Measurements from ENCODE around the gene TMEM120B. TPM values are rescaled to one million over a fixed set of nuclear protein-coding genes. Genes with fewer than 3 reads are reported as not detected.
A peak's percentile ranks its signal among the peaks of the same experiment; 100 is the strongest.

TMEM120B gene
- total RNA-seq, 1 donor = 8.3 TPM

DNA sequence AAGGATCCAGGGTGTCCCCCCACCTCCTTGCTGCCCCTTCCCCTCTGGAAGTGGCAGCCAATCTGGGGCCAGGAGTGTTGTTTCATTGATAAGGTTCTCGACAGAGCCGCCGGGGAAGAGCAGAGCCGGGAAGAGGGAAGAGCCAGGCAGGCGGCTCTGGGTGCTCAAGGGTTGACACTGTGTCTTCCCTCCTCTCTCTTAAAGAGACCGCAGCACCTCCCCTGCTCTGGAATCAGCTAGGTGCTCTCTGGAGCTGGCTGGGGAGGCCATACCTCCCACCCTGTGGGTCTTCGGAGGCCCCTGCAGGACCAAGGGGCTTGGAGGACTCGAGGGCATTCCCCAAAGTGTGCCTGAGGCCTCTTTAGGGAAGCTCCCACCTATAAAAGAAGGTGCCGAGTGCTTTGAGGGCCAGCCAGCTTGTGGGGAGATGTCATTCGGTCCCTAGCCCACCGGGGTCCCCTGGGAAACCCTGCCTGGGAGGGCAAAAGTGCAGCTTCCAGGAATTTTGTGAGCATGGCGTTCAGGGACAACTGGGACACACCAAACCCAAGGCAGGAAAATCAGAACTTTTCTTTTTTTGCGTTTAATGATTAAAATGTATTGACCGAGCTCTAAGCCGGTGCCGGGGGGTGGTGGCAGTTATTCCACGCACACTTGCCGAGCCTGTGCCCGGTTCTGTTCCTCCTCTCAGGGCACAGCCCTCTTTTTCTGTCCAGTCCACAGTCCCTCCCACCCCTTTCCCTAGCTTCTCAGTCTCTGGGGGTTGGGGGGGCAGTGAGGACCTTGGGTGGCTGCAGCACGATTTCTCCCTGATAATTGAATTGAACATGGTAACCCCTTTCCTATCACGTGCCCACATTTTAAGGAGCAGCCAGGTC lies 94.2 kb downstream of the TMEM120B start:
- no peaks in the 10 kb centered on the region for H3K27me3 ChIP-seq (ENCODE audit: insufficient read depth, low read length)
- DNase-seq (ENCODE audit: insufficient read length, low spot score, missing footprints) = peak; percentile 96
- no peaks in the 10 kb centered on the region for H3K9me3 ChIP-seq (ENCODE audit: low read depth, low read length)
- peak overlapping the region; percentile 99 for H3K4me2 ChIP-seq (ENCODE audit: insufficient read depth, low read length)
- peak overlapping the region; percentile 86 for H3K4me3 ChIP-seq (ENCODE audit: insufficient read depth, low read length)
- no peak overlapping the region for H2AFZ ChIP-seq (ENCODE audit: low read length)
- H3K36me3 ChIP-seq (ENCODE audit: insufficient read depth, low read length) = peaks cover 40% of the 10 kb centered on the region
- H3K4me1 ChIP-seq (ENCODE audit: insufficient read depth, low read length) = peaks cover 39% of the 10 kb centered on the region
- TF ChIP-seq, protein P1, sequence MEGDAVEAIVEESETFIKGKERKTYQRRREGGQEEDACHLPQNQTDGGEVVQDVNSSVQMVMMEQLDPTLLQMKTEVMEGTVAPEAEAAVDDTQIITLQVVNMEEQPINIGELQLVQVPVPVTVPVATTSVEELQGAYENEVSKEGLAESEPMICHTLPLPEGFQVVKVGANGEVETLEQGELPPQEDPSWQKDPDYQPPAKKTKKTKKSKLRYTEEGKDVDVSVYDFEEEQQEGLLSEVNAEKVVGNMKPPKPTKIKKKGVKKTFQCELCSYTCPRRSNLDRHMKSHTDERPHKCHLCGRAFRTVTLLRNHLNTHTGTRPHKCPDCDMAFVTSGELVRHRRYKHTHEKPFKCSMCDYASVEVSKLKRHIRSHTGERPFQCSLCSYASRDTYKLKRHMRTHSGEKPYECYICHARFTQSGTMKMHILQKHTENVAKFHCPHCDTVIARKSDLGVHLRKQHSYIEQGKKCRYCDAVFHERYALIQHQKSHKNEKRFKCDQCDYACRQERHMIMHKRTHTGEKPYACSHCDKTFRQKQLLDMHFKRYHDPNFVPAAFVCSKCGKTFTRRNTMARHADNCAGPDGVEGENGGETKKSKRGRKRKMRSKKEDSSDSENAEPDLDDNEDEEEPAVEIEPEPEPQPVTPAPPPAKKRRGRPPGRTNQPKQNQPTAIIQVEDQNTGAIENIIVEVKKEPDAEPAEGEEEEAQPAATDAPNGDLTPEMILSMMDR (IDR thresholded peaks at IDR 0.05; ENCODE audit: extremely low read depth, low read depth, low read length) = no peak
- H4K20me1 ChIP-seq (ENCODE audit: insufficient read depth, low read length) = peaks cover 43% of the 10 kb centered on the region
- H3K79me2 ChIP-seq (ENCODE audit: insufficient read depth, low read length) = peaks cover 81% of the 10 kb centered on the region
- H3K27ac ChIP-seq (ENCODE audit: low read depth, low read length) = peak overlapping the region; percentile 56

DNA sequence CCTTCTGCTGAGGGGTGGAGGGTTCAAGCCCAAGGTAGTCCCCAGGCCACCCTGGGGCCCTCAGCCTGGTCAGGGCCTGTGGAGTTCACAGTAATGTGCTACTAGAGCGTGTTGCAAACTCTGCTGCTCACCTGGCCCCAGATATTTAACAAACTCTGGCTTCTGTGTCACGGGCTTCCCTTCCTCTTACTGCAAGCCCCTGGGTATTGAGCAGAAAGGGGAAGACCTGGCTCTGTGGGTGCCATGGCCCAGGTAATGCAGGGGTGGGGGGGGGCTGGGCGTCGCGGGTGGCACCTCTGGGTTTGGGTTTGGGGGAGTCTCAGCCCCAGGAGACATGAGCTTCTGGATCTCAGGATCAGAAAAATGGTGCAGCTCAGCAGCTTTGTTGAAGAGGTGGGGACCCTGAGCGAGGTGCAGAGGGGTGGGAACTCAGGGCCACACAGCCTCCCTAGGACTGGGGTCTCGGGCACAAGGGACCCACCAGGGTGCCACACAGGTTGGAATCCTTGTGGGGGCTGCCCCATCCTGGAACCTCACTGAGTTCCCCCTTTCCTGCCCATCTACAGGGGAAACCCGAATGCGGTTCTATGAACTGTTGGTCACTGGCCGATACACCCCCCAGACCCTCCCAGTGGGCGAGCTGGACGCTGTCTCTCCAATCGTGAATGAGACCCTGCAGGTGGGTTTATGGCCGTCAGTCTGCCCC lies 95.2 kb downstream of the TMEM120B start:
- H2AFZ ChIP-seq (ENCODE audit: low read length) = no peak overlapping the region
- peaks cover 82% of the 10 kb centered on the region for H3K79me2 ChIP-seq (ENCODE audit: insufficient read depth, low read length)
- H3K4me1 ChIP-seq (ENCODE audit: insufficient read depth, low read length) = peaks cover 37% of the 10 kb centered on the region
- peaks cover 53% of the 10 kb centered on the region for H4K20me1 ChIP-seq (ENCODE audit: insufficient read depth, low read length)
- no peak overlapping the region for H3K4me3 ChIP-seq (ENCODE audit: insufficient read depth, low read length)
- no peak for DNase-seq (ENCODE audit: insufficient read length, low spot score, missing footprints)
- peak overlapping the region; percentile 99 for H3K4me2 ChIP-seq (ENCODE audit: insufficient read depth, low read length)
- H3K9me3 ChIP-seq (ENCODE audit: low read depth, low read length) = no peaks in the 10 kb centered on the region
- H3K27ac ChIP-seq (ENCODE audit: low read depth, low read length) = no peak overlapping the region
- TF ChIP-seq, protein P1 (IDR thresholded peaks at IDR 0.05; ENCODE audit: extremely low read depth, low read depth, low read length) = no peak
- peaks cover 40% of the 10 kb centered on the region for H3K36me3 ChIP-seq (ENCODE audit: insufficient read depth, low read length)
- H3K27me3 ChIP-seq (ENCODE audit: insufficient read depth, low read length) = no peaks in the 10 kb centered on the region

DNA sequence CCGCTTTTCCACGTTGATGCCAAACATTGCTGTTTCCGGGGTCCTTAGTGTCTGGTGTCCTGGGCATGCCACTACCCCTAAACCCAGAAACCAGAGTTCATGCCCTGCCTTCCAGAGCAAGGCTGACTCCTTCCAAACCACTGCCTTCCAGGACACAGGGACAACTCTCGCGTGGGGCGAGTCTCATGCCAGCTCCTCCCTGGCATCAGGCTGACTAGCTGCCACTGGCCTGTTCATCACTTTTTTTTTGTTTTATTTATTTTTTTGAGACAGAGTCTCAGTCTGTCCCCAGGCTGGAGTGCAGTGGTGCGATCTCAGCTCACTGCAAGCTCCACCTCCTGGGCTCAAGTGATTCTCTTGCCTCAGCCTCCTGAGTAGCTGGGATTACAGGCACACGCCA lies 96.1 kb downstream of the TMEM120B start:
- Histone ChIP-seq H3K4me3 (ENCODE audit: insufficient read depth, low read length) (no peak overlapping the region), H3K9me3 (ENCODE audit: low read depth, low read length) (no peaks in the 10 kb centered on the region), H3K36me3 (ENCODE audit: insufficient read depth, low read length) (peaks cover 47% of the 10 kb centered on the region), H2AFZ (ENCODE audit: low read length) (no peak overlapping the region), H3K27me3 (ENCODE audit: insufficient read depth, low read length) (no peaks in the 10 kb centered on the region), H3K79me2 (ENCODE audit: insufficient read depth, low read length) (peaks cover 90% of the 10 kb centered on the region), H3K4me2 (ENCODE audit: insufficient read depth, low read length) (no peak overlapping the region), H3K4me1 (ENCODE audit: insufficient read depth, low read length) (peaks cover 41% of the 10 kb centered on the region), H4K20me1 (ENCODE audit: insufficient read depth, low read length) (peaks cover 61% of the 10 kb centered on the region), H3K27ac (ENCODE audit: low read depth, low read length) (no peak overlapping the region)
- DNase-seq (ENCODE audit: insufficient read length, low spot score, missing footprints) = no peak
- TF ChIP-seq, protein P1 (IDR thresholded peaks at IDR 0.05; ENCODE audit: extremely low read depth, low read depth, low read length) = no peak

DNA sequence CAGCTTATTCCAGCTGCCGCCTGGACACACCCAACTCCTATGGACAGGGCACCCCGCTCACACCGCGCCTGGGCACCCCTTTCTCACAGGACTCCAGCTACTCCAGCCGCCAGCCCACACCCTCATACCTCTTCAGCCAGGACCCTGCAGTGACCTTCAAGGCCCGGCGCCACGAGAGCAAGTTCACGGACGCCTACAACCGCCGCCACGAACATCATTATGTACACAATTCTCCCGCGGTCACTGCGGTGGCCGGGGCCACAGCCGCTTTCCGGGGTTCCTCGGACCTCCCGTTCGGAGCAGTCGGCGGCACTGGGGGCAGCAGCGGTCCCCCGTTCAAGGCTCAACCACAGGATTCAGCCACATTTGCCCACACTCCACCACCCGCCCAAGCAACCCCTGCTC lies 97.2 kb downstream of the TMEM120B start:
- H3K27me3 ChIP-seq (ENCODE audit: insufficient read depth, low read length) = no peaks in the 10 kb centered on the region
- no peaks in the 10 kb centered on the region for H3K9me3 ChIP-seq (ENCODE audit: low read depth, low read length)
- peaks cover 97% of the 10 kb centered on the region for H3K79me2 ChIP-seq (ENCODE audit: insufficient read depth, low read length)
- peaks cover 54% of the 10 kb centered on the region for H3K36me3 ChIP-seq (ENCODE audit: insufficient read depth, low read length)
- DNase-seq (ENCODE audit: insufficient read length, low spot score, missing footprints) = no peak
- H4K20me1 ChIP-seq (ENCODE audit: insufficient read depth, low read length) = peaks cover 65% of the 10 kb centered on the region
- H3K4me3 ChIP-seq (ENCODE audit: insufficient read depth, low read length) = no peak overlapping the region
- H2AFZ ChIP-seq (ENCODE audit: low read length) = no peak overlapping the region
- TF ChIP-seq, protein P1 (IDR thresholded peaks at IDR 0.05; ENCODE audit: extremely low read depth, low read depth, low read length) = no peak
- H3K4me2 ChIP-seq (ENCODE audit: insufficient read depth, low read length) = no peak overlapping the region
- peaks cover 41% of the 10 kb centered on the region for H3K4me1 ChIP-seq (ENCODE audit: insufficient read depth, low read length)
- no peak overlapping the region for H3K27ac ChIP-seq (ENCODE audit: low read depth, low read length)

Data from osteoblast (primary cell).